MCF 10A (cell line): ENCODE measurements around the gene PIBF1. TPM values are rescaled to one million over a fixed set of nuclear protein-coding genes. Genes with fewer than 3 reads are reported as not detected.
"Not testable (repeated sequence)": the region's sequence is repeated elsewhere in the genome, so short reads cannot be mapped to it uniquely, and the experiment has no call there.

ENCODE experiments used
- BruUV-seq: library from RNA; stranded (reverse); fragments of 400-500 nt; replicated peaks from 2 replicates; lab custom pipeline; 2021; lab: Mats Ljungman, UMichigan
- CTCF ChIA-PET: fragments of 300-600 bp; sonication (Branson Sonifier 250); formaldehyde crosslinking; extraction: SDS; loops from one replicate; lab custom pipeline; 2021; ENCODE audit warnings: antibody characterized with exemption, inconsistent platforms; lab: Yijun Ruan, JAX
- POLR2A ChIA-PET: fragments of 300-600, 350-650 bp; sonication (Branson Sonifier 250); formaldehyde crosslinking; extraction: SDS; loops from one replicate; lab custom pipeline; 2020; ENCODE audit warnings: antibody characterized with exemption, inconsistent platforms; lab: Yijun Ruan, JAX
- DNase-seq: peaks from one replicate; pipeline ENCODE4 v3.0.0-alpha.2; 2018; ENCODE audit not compliant: unreplicated experiment
- H3K27ac Mint-ChIP-seq: one replicate; pipeline ENCODE4 v1.8.0; 2022; ENCODE audit warnings: mild to moderate bottlenecking, low read depth, mixed read lengths; ENCODE audit not compliant: unreplicated experiment
- H3K27me3 Mint-ChIP-seq: one replicate; pipeline ENCODE4 v1.8.0; 2022; ENCODE audit warnings: mixed read lengths; ENCODE audit not compliant: insufficient read depth, unreplicated experiment
- H3K36me3 Mint-ChIP-seq: one replicate; pipeline ENCODE4 v1.8.0; 2022; ENCODE audit warnings: mild to moderate bottlenecking, moderate library complexity, mixed read lengths; ENCODE audit not compliant: insufficient read depth, unreplicated experiment
- H3K4me1 Mint-ChIP-seq: one replicate; pipeline ENCODE4 v1.8.0; 2022; ENCODE audit warnings: mixed read lengths; ENCODE audit not compliant: insufficient read depth, unreplicated experiment
- H3K4me3 Mint-ChIP-seq: one replicate; pipeline ENCODE4 v1.8.0; 2022; ENCODE audit warnings: mild to moderate bottlenecking, moderate library complexity, mixed read lengths; ENCODE audit not compliant: unreplicated experiment
- H3K9me3 Mint-ChIP-seq: one replicate; pipeline ENCODE4 v1.8.0; 2022; ENCODE audit warnings: mixed read lengths; ENCODE audit not compliant: unreplicated experiment
- intact Hi-C: fragments of 100-400 bp; cut with micrococcal nuclease; formaldehyde crosslinking; loops from 2 replicates; pipeline ENCODE4 v1.14.1; 2022
- total RNA-seq: library from RNA; stranded (reverse); gene quantifications from 2 replicates; pipeline ENCODE4 v1.2.3, GENCODE V29; 2022
- TF ChIP-seq, protein P1 (sequence below): fragments of 200-600 bp; IDR thresholded peaks from one replicate; pipeline ENCODE4 v1.8.0; 2022; ENCODE audit warnings: antibody characterized with exemption, mild to moderate bottlenecking; ENCODE audit not compliant: unreplicated experiment

PIBF1 gene
- total RNA-seq, 1 experiment from 2014 or later: 30.4 TPM

DNA sequence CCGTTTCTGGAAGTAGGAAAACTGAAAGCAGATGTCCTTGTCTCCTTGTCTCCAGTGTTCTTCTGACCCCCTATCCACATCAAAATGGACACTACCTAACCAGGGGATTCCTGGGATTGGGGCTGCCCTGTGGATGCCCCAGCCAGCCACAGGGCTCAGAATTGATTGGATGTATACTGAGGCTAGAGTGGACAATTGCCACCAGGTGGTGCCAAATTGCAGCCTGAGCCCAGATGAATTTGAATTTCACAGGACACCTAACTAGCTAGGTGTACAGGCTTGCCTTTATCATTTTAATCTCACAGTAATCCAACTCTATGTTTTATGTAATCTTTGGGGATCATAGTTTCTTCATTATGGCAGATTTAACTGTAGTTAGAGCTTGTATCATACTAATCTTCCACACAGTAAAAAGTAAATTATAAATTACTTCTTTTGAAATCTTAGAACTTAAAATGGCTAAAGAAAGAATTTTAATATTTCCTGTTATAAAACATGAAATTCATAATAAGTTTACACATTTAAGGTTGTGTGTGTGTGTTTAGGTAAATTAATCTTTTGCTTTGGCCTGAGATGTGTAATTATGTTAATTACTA, 58.0 kb downstream of the PIBF1 start:
- Mint-ChIP-seq H3K36me3 (no peaks in the 10 kb centered on the region), H3K4me3 (no peak overlapping the region), H3K27me3 (no peaks in the 10 kb centered on the region), H3K4me1 (peaks cover 5% of the 10 kb centered on the region), H3K9me3 (no peaks in the 10 kb centered on the region), H3K27ac (no peak overlapping the region)
- TF ChIP-seq, protein P1, sequence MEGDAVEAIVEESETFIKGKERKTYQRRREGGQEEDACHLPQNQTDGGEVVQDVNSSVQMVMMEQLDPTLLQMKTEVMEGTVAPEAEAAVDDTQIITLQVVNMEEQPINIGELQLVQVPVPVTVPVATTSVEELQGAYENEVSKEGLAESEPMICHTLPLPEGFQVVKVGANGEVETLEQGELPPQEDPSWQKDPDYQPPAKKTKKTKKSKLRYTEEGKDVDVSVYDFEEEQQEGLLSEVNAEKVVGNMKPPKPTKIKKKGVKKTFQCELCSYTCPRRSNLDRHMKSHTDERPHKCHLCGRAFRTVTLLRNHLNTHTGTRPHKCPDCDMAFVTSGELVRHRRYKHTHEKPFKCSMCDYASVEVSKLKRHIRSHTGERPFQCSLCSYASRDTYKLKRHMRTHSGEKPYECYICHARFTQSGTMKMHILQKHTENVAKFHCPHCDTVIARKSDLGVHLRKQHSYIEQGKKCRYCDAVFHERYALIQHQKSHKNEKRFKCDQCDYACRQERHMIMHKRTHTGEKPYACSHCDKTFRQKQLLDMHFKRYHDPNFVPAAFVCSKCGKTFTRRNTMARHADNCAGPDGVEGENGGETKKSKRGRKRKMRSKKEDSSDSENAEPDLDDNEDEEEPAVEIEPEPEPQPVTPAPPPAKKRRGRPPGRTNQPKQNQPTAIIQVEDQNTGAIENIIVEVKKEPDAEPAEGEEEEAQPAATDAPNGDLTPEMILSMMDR: peak; percentile 84
- no TSS peak for BruUV-seq
- intact Hi-C loops: loop anchor here (1.0 to 10.0 kb wide), 4 partner anchors 218 to 868 kb away; no protein-coding TSS in a partner anchor
- DNase-seq: peak; percentile 80
- CTCF ChIA-PET: interaction anchor here (0.6 to 2.7 kb wide), 22 partner anchors 8 to 874 kb away, joined by 3 to 15 read pairs (median 4); partner anchors contain the start of gene KLF5
- POLR2A ChIA-PET: interaction anchor here (1.0 to 7.8 kb wide), 3 partner anchors 146 to 225 kb away, joined by 3 to 54 read pairs (median 3); partner anchors contain the start of gene KLF5

GRCh38 chr13:72842991-72843390, 61.1 kb downstream of the PIBF1 start:
- intact Hi-C loops: loop anchor here (10.0 kb wide), 2 partner anchors 382 to 492 kb away; no protein-coding TSS in a partner anchor
- DNase-seq: no peak
- no peak overlapping the region for H3K4me3 Mint-ChIP-seq
- no peak overlapping the region for H3K27ac Mint-ChIP-seq
- H3K9me3 Mint-ChIP-seq: no peaks in the 10 kb centered on the region
- CTCF ChIA-PET: no interaction called here
- POLR2A ChIA-PET: interaction anchor here (7.8 kb wide), 1 partner anchor 215 kb away, joined by 54 read pairs; the partner anchor contains the start of gene KLF5
- TF ChIP-seq, protein P1: no peak
- BruUV-seq: no TSS peak
- H3K36me3 Mint-ChIP-seq: peaks cover 15% of the 10 kb centered on the region
- H3K27me3 Mint-ChIP-seq: no peaks in the 10 kb centered on the region
- H3K4me1 Mint-ChIP-seq: peaks cover 5% of the 10 kb centered on the region

GRCh38 chr13:72845148-72845547, 63.2 kb downstream of the PIBF1 start:
- H3K27ac Mint-ChIP-seq, POLR2A ChIA-PET, BruUV-seq, H3K27me3 Mint-ChIP-seq, H3K4me3 Mint-ChIP-seq, H3K9me3 Mint-ChIP-seq, DNase-seq, H3K4me1 Mint-ChIP-seq, CTCF ChIA-PET: not testable (repeated sequence)
- H3K36me3 Mint-ChIP-seq: peaks cover 18% of the 10 kb centered on the region
- intact Hi-C loops: loop anchor here (10.0 kb wide), 2 partner anchors 380 to 490 kb away; no protein-coding TSS in a partner anchor

GRCh38 chr13:72849571-72849970, 67.6 kb downstream of the PIBF1 start:
- POLR2A ChIA-PET: interaction anchor here (0.6 to 1.4 kb wide), 2 partner anchors 8 to 206 kb away, joined by 4 read pairs; no protein-coding TSS in a partner anchor
- TF ChIP-seq, protein P1: no peak
- no TSS peak for BruUV-seq
- Mint-ChIP-seq H3K4me1 (peaks cover 8% of the 10 kb centered on the region), H3K27me3 (no peaks in the 10 kb centered on the region), H3K9me3 (no peaks in the 10 kb centered on the region), H3K4me3 (no peak overlapping the region), H3K36me3 (peaks cover 30% of the 10 kb centered on the region), H3K27ac (no peak overlapping the region)
- DNase-seq: no peak
- intact Hi-C loops: loop anchor here (10.0 kb wide), 2 partner anchors 375 to 485 kb away; no protein-coding TSS in a partner anchor
- CTCF ChIA-PET: interaction anchor here (1.6 to 1.7 kb wide), 2 partner anchors 9 to 10 kb away, joined by 5 to 7 read pairs; no protein-coding TSS in a partner anchor
